Measurements from ENCODE around the gene RNASEL. TPM values are rescaled to one million over a fixed set of nuclear protein-coding genes. Genes with fewer than 3 reads are reported as not detected.

The RNASEL gene
- polyA plus RNA-seq, 1 of the 3 experiments (the other 2 are of a cell fraction), result not detected

GRCh38 chr1:182556279-182556678 is 32.8 kb downstream of the RNASEL start:
- H3F3A ChIP-seq (replicated peaks; ENCODE audit: insufficient read depth), result no peaks in the 10 kb centered on the region
- no peak for TF ChIP-seq CHD2 (IDR thresholded peaks at IDR 0.05; ENCODE audit: low read length, partially characterized antibody)
- TF ChIP-seq TEAD4 (IDR thresholded peaks at IDR 0.05; ENCODE audit: borderline replicate concordance, insufficient read depth), result no peak
- no peak for TF ChIP-seq JUND (IDR thresholded peaks at IDR 0.05)
- TF ChIP-seq CTCF (IDR thresholded peaks at IDR 0.05), result no peak
- TF ChIP-seq USF2 (IDR thresholded peaks at IDR 0.05; ENCODE audit: borderline replicate concordance, low read depth, low read length), result no peak
- H3K9ac ChIP-seq, result no peak overlapping the region

GRCh38 chr1:182555493-182555892 is 33.6 kb downstream of the RNASEL start:
- ChIA-PET POLR2A (no interaction called here), CTCF (no interaction called here)
- Histone ChIP-seq H3K9me2 (no peaks in the 10 kb centered on the region), H2AFZ (ENCODE audit: low read depth) (no peak overlapping the region), H3K27me3 (ENCODE audit: insufficient read depth) (no peaks in the 10 kb centered on the region), H3K4me2 (no peak overlapping the region), H3K4me1 (ENCODE audit: control insufficient read depth in 1 of 2, insufficient read depth in 2 of 2, low read depth in 1 of 2, low read length in 1 of 2) (no peaks in the 10 kb centered on the region), H3K79me2 (ENCODE audit: insufficient read depth) (no peaks in the 10 kb centered on the region), H3K36me3 (replicated peaks in 1 of 2; ENCODE audit: control insufficient read depth in 1 of 2, insufficient read depth in 2 of 2, low read length in 1 of 2) (no peaks in the 10 kb centered on the region), H3K27ac (ENCODE audit: low read depth in 2 of 2, low read length in 1 of 2) (no peak overlapping the region), H3K9ac (no peak overlapping the region), H3K9me3 (no peaks in the 10 kb centered on the region), H4K20me1 (ENCODE audit: insufficient read depth) (no peaks in the 10 kb centered on the region), H3F3A (replicated peaks; ENCODE audit: insufficient read depth) (no peaks in the 10 kb centered on the region), H3K4me3 (ENCODE audit: low read depth in 2 of 2, low read length in 1 of 2) (no peak overlapping the region)
- DNase-seq, result no peak
- TF ChIP-seq NRF1 (IDR thresholded peaks at IDR 0.05; ENCODE audit: low read depth, low read length), result no peak
- TF ChIP-seq EZH2phosphoT487 (IDR thresholded peaks at IDR 0.05; ENCODE audit: borderline replicate concordance, low read depth), result no peak
- 25% methylated on average over 1 of the region's 1 CpG for WGBS (ENCODE audit: low lambda C conversion rate)

More at GRCh38 chr1:182556279-182556678, 32.8 kb downstream of the RNASEL start:
- H2AFZ ChIP-seq (ENCODE audit: low read depth), result no peak overlapping the region
- no peaks in the 10 kb centered on the region for H3K9me3 ChIP-seq
- ChIA-PET CTCF (no interaction called here), POLR2A (no interaction called here)
- H4K20me1 ChIP-seq (ENCODE audit: insufficient read depth), result no peaks in the 10 kb centered on the region
- no peaks in the 10 kb centered on the region for H3K36me3 ChIP-seq (replicated peaks in 1 of 2; ENCODE audit: control insufficient read depth in 1 of 2, insufficient read depth in 2 of 2, low read length in 1 of 2)
- no peak overlapping the region for H3K27ac ChIP-seq (ENCODE audit: low read depth in 2 of 2, low read length in 1 of 2)
- H3K27me3 ChIP-seq (ENCODE audit: insufficient read depth), result no peaks in the 10 kb centered on the region
- no peak for DNase-seq
- H3K4me1 ChIP-seq (ENCODE audit: control insufficient read depth in 1 of 2, insufficient read depth in 2 of 2, low read depth in 1 of 2, low read length in 1 of 2), result no peaks in the 10 kb centered on the region
- no peak overlapping the region for H3K4me2 ChIP-seq
- no peak overlapping the region for H3K4me3 ChIP-seq (ENCODE audit: low read depth in 2 of 2, low read length in 1 of 2)
- no peaks in the 10 kb centered on the region for H3K79me2 ChIP-seq (ENCODE audit: insufficient read depth)
- H3K9me2 ChIP-seq, result no peaks in the 10 kb centered on the region

- 39% methylated on average over 2 of the region's 2 CpGs for WGBS (ENCODE audit: low lambda C conversion rate)
- H3K36me3 ChIP-seq (replicated peaks in 1 of 2; ENCODE audit: control insufficient read depth in 1 of 2, insufficient read depth in 2 of 2, low read length in 1 of 2), result no peaks in the 10 kb centered on the region
- H3K79me2 ChIP-seq (ENCODE audit: insufficient read depth), result no peaks in the 10 kb centered on the region
- DNase-seq, result no peak
- H3K9me2 ChIP-seq, result no peaks in the 10 kb centered on the region
- H3F3A ChIP-seq (replicated peaks; ENCODE audit: insufficient read depth), result no peaks in the 10 kb centered on the region
- POLR2A ChIA-PET, result no interaction called here
- H3K9ac ChIP-seq, result no peak overlapping the region
- H4K20me1 ChIP-seq (ENCODE audit: insufficient read depth), result no peaks in the 10 kb centered on the region
- H2AFZ ChIP-seq (ENCODE audit: low read depth), result no peak overlapping the region
- no peaks in the 10 kb centered on the region for H3K9me3 ChIP-seq
- no peaks in the 10 kb centered on the region for H3K4me1 ChIP-seq (ENCODE audit: control insufficient read depth in 1 of 2, insufficient read depth in 2 of 2, low read depth in 1 of 2, low read length in 1 of 2)
- H3K27ac ChIP-seq (ENCODE audit: low read depth in 2 of 2, low read length in 1 of 2), result no peak overlapping the region
- H3K4me2 ChIP-seq, result no peak overlapping the region
- CTCF ChIA-PET, result interaction anchor here (1.0 kb wide), 1 partner anchor 231 kb away, joined by 3 read pairs; no protein-coding TSS in a partner anchor
- no peak overlapping the region for H3K4me3 ChIP-seq (ENCODE audit: low read depth in 2 of 2, low read length in 1 of 2)
- no peaks in the 10 kb centered on the region for H3K27me3 ChIP-seq (ENCODE audit: insufficient read depth)
- TF ChIP-seq GABPA (IDR thresholded peaks at IDR 0.05; ENCODE audit: low read depth) (no peak), JUND (IDR thresholded peaks at IDR 0.05) (no peak), RXRA (IDR thresholded peaks at IDR 0.05; ENCODE audit: borderline replicate concordance, low read depth) (no peak), POLR2AphosphoS5 (IDR thresholded peaks at IDR 0.05; ENCODE audit: low read depth, low read length) (no peak), RAD21 (IDR thresholded peaks at IDR 0.05; ENCODE audit: low read length) (no peak), ZBTB33 (IDR thresholded peaks at IDR 0.05; ENCODE audit: borderline replicate concordance, low read depth) (no peak), CHD2 (IDR thresholded peaks at IDR 0.05; ENCODE audit: low read length, partially characterized antibody) (no peak), TEAD4 (IDR thresholded peaks at IDR 0.05; ENCODE audit: borderline replicate concordance, insufficient read depth) (no peak), MEF2A (IDR thresholded peaks at IDR 0.05; ENCODE audit: borderline replicate concordance, low read depth) (no peak), RCOR1 (IDR thresholded peaks at IDR 0.05; ENCODE audit: low read length) (no peak), NRF1 (IDR thresholded peaks at IDR 0.05; ENCODE audit: low read depth, low read length) (no peak), FOXJ3 (CRISPR knock-in tag; IDR thresholded peaks at IDR 0.05) (no peak), TAF1 (IDR thresholded peaks at IDR 0.05; ENCODE audit: borderline replicate concordance, low read depth, low read length) (no peak), MAX (IDR thresholded peaks at IDR 0.05; ENCODE audit: low read depth) (no peak), NFIC (IDR thresholded peaks at IDR 0.05; ENCODE audit: borderline replicate concordance) (no peak), YY1 (IDR thresholded peaks at IDR 0.05; ENCODE audit: low read depth) (no peak)
Observed at GRCh38 chr1:182552527-182552926, 36.5 kb downstream of the RNASEL start.
